ENCODE results near the gene AMOTL2. TPM values are rescaled to one million over a fixed set of nuclear protein-coding genes. Genes with fewer than 3 reads are reported as not detected.

AMOTL2 gene
- total RNA-seq, 4 donors from 2014 or later: 20.3 to 72.8 (median 31.6) TPM

DNA sequence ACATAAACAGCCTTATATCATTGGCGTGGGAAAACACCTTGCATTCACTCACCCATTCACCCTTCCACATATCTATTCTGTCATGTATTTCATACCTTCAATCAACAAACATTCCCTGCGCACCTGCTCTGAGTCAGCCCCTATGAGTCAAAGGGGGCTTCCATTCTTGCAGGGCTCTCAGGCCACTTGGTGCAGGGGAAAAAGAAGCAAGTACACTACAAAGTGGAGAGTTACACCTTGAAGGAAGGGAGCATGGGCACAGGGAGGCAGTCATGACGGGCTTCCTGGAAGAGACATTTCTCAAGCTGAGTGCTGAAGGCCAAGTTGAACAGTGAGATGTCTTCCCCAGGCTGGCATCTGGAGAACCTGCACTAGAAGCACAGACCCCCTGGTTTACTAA is 4.6 kb upstream of the AMOTL2 start:
- no peak for TF ChIP-seq POLR2A (IDR thresholded peaks at IDR 0.05)
- TF ChIP-seq, protein P1, sequence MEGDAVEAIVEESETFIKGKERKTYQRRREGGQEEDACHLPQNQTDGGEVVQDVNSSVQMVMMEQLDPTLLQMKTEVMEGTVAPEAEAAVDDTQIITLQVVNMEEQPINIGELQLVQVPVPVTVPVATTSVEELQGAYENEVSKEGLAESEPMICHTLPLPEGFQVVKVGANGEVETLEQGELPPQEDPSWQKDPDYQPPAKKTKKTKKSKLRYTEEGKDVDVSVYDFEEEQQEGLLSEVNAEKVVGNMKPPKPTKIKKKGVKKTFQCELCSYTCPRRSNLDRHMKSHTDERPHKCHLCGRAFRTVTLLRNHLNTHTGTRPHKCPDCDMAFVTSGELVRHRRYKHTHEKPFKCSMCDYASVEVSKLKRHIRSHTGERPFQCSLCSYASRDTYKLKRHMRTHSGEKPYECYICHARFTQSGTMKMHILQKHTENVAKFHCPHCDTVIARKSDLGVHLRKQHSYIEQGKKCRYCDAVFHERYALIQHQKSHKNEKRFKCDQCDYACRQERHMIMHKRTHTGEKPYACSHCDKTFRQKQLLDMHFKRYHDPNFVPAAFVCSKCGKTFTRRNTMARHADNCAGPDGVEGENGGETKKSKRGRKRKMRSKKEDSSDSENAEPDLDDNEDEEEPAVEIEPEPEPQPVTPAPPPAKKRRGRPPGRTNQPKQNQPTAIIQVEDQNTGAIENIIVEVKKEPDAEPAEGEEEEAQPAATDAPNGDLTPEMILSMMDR (IDR thresholded peaks at IDR 0.05): no peak
- no peaks in the 10 kb centered on the region for H3K36me3 ChIP-seq
- no peak overlapping the region for H3K4me3 ChIP-seq
- peaks cover 0 to 22% (median 10%) of the 10 kb centered on the region in 4 donors for H3K4me1 ChIP-seq
- no peak for DNase-seq
- H3K27me3 ChIP-seq: no peaks in the 10 kb centered on the region
- H3K27ac ChIP-seq: no peak overlapping the region
- no peaks in the 10 kb centered on the region for H3K9me3 ChIP-seq

DNA sequence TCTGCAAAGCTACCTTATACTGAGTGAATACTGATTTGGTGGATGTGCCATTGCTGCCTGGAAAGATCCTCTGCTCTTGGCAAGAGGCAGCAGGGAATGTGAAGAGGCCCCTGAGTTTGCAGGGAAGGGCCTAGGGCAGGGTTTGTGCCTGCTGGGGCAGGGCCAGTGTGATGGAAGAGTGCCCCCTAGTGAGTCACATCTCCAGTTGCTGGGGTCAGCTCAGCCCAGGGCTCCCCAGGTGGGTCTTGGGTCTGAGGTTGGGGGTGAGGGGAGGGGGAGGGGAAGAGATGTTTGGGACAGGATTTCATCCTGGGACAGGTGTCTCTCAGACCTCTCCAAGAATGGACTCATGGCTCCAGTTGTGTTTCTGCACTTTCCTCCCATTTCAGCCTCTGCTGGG is 4.1 kb upstream of the AMOTL2 start:
- Histone ChIP-seq H3K9me3 (no peaks in the 10 kb centered on the region), H3K4me3 (no peak overlapping the region), H3K27me3 (no peaks in the 10 kb centered on the region), H3K27ac (no peak overlapping the region), H3K4me1 (peaks cover 0 to 22% (median 10%) of the 10 kb centered on the region in 4 donors), H3K36me3 (no peaks in the 10 kb centered on the region)
- no peak for DNase-seq
- TF ChIP-seq, protein P1 (IDR thresholded peaks at IDR 0.05): peak in 4 of 6 experiments; percentile 34 to 63 (median 56)
- TF ChIP-seq POLR2A (IDR thresholded peaks at IDR 0.05): no peak

DNA sequence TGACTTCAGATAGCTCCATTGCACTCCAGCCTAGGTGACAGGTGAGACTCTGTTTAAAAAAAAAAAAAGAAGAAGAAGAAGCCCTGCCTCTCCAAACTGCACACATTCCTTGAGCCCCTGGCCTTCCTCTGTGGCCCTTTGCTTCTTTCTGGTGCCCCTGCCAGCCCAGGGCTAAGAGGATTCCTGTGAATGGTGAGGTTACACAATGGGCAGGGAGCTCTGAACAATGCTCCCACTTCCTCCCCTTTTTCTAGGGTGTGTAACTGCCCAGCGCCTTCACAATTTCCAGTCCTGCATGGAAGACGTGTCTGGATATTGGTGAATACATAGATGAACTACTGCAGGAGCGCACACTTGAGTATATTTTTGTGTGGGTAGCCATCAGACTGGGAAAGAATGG is 3.6 kb upstream of the AMOTL2 start:
- Histone ChIP-seq H3K27ac (no peak overlapping the region), H3K4me3 (no peak overlapping the region), H3K36me3 (no peaks in the 10 kb centered on the region), H3K27me3 (no peaks in the 10 kb centered on the region), H3K4me1 (peaks cover 0 to 24% (median 10%) of the 10 kb centered on the region in 4 donors), H3K9me3 (no peaks in the 10 kb centered on the region)
- DNase-seq: no peak
- TF ChIP-seq, protein P1 (IDR thresholded peaks at IDR 0.05): no peak
- TF ChIP-seq POLR2A (IDR thresholded peaks at IDR 0.05): no peak

DNA sequence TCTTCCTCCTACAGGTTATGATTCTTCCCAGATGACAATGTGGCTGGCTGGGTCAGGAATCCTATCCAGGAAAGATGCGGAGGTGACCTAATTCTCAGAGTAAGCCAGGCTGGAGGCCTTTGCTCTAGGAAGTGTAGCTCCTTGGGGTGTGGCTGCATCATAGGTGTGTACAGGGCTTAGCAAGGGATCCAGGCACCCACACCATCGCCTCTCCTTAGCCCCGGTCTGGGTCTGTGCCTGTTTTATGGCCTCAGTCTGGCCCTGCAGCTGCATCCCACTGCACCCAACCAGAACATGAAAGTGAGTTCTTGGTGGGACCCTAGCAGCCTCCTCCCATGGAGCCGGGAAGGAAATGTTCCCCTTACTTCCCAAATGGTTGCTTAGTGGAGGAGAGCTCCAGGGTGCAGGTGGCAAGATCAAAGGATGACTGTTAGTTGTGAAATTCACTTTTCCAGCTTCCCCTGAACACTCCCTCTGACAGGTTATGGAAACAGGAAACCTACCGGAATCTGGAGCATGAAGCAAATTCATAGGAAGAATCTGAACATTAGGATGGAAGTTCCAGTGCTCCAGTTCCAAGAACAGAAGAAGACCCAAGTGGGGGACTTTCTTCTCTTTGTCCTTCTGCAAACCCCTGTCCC is 2.7 kb upstream of the AMOTL2 start:
- Histone ChIP-seq H3K4me3 (no peak overlapping the region), H3K27me3 (no peaks in the 10 kb centered on the region), H3K36me3 (no peaks in the 10 kb centered on the region), H3K9me3 (no peaks in the 10 kb centered on the region), H3K4me1 (peaks cover 0 to 34% (median 10%) of the 10 kb centered on the region in 4 donors), H3K27ac (peak overlapping the region in 1 of 4 donors; percentile 25)
- DNase-seq: no peak
- TF ChIP-seq, protein P1 (IDR thresholded peaks at IDR 0.05): no peak
- TF ChIP-seq POLR2A (IDR thresholded peaks at IDR 0.05): no peak

DNA sequence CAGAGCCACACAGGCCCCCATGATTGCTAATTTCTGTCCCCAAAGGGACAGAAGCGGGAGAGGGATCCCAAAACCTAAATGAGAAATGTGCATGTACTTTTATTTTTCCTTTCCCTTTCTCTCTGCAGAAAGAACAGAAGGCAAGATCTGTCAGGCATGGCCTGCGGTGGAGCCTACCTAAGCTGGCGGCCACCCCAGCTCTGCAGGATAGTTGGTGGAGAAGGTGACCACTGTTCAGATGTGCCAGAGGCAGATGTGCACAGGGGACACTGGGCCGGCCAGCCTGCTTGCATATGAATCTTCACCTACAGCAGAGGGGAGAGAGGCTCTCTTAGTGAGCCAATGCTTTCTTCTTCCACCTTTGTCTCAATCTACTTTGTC is 2.1 kb upstream of the AMOTL2 start:
- Histone ChIP-seq H3K27me3 (no peaks in the 10 kb centered on the region), H3K9me3 (no peaks in the 10 kb centered on the region), H3K4me3 (no peak overlapping the region), H3K27ac (peak overlapping the region in 1 of 4 donors; percentile 25), H3K4me1 (peaks cover 0 to 34% (median 10%) of the 10 kb centered on the region in 4 donors), H3K36me3 (no peaks in the 10 kb centered on the region)
- DNase-seq: no peak
- no peak for TF ChIP-seq POLR2A (IDR thresholded peaks at IDR 0.05)

DNA sequence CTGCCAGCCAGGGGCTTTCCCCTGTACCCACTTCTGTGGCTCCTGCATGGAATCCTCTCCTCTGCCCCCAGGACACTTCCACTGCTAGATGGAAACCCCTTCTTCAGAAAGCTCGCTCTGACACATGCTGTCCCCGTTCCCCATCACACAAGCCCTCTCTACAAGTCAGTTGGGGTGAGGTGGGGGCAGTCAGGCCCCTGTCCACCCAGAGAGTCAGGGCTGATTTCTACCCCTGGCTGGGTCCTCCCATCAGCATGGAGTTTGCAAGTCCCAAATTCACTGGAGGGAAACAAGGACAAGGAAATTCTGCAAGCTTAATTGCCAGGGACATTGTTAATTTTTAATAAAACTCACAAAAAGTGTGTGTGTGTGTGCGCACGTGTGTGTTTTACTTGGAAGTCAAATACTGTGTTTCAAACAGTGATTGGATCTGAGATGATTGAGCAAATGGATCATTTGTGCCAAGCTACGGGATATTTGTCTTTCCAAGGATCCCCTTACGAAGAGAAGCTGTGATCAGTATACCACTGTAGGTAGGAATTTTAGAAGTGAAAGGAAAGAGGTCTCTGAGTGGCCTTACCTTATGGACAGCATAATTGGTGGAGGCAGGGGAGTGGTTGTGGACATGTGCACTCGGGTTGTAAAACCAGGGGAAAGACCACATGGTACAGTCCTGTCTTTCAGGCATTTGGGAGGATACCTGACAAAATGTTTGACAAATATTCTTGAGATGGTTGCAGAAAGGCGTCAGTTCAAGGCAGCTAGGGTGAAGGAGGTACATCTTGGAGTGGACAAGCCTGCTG is 1.5 kb upstream of the AMOTL2 start:
- peak overlapping the region in 1 of 4 donors; percentile 73 for H3K4me3 ChIP-seq
- DNase-seq: peak in 1 of 3 donors; percentile 4

More for the DNA sequence above, 1.5 kb upstream of the AMOTL2 start:
- H3K4me1 ChIP-seq: peaks cover 0 to 40% (median 10%) of the 10 kb centered on the region in 4 donors
- no peaks in the 10 kb centered on the region for H3K9me3 ChIP-seq
- H3K36me3 ChIP-seq: peaks cover 0 to 5% (median 0%) of the 10 kb centered on the region in 3 donors
- no peaks in the 10 kb centered on the region for H3K27me3 ChIP-seq
- peak overlapping the region in 3 of 4 donors; percentile 87 to 98 (median 93) for H3K27ac ChIP-seq
- no peak for TF ChIP-seq POLR2A (IDR thresholded peaks at IDR 0.05)
- TF ChIP-seq, protein P1 (IDR thresholded peaks at IDR 0.05): no peak

Data from Peyer's patch (tissue), 4 donors.